Measurements from ENCODE around the gene SUPT16H.

DNA sequence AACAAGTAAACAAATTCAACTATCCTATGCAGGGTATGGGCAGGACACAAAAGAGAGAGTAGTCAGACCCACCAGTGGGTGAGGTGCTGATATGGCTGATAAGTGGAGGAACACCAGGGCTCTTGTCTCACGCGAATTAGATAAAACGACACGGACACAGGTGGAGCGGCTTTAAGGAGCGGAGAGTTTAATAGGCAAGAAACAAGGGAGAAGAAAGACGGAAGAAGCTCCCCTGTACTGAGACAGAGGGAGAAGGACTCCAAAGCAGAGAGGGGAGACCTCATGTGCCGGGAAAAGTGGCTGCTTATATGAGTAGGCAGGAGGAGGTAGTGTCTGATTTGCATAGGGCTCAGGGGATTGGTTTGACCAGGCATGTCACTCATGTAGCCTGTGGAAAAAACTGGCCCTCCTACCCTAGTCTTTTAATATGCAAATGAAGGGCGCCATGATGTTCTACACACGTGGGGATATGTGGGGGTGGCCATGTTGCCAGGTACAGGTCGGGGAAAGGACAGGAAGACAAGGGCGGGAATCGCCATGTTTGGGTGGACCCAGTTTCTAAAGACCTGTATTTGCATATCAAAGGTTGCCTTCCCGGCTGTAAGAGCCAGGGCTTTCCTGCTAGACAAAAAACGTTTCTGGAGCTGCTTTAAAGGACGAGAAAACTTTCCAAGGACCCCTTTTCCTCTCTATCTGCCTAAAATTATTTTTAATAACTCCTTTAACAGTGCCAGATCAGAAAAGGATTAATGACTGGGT lies 75.2 kb downstream of the SUPT16H start:
- TF ChIP-seq ZNF274 (IDR thresholded peaks at IDR 0.05; ENCODE audit: low read depth, low read length), result no peak
- TF ChIP-seq YY1 (IDR thresholded peaks at IDR 0.05; ENCODE audit: insufficient read depth, insufficient read length), result peak; percentile 64
- TF ChIP-seq SUZ12 (IDR thresholded peaks at IDR 0.05; ENCODE audit: extremely low read depth, insufficient read depth, insufficient read length), result no peak
